IMR-90 (cell line): ENCODE results near the gene CASP8AP2. TPM values are rescaled to one million over a fixed set of nuclear protein-coding genes. Genes with fewer than 3 reads are reported as not detected.

Source experiments
- ATAC-seq: fragments of 200-7000 bp; cut with Tn5 transposase; 2 replicates; pipeline ENCODE4 v1.9.1; 2020; ENCODE audit warnings: low read depth, mild to moderate bottlenecking, moderate library complexity
- BruUV-seq: library from RNA; stranded (reverse); fragments of 400-500 nt; replicated peaks from 2 replicates; lab custom pipeline; 2021; lab: Mats Ljungman, UMichigan
- CTCF ChIA-PET: fragments of 300-600 bp; formaldehyde crosslinking; extraction: SDS; loops from one replicate; lab custom pipeline; 2021; ENCODE audit warnings: antibody characterized with exemption; lab: Yijun Ruan, JAX
- POLR2A ChIA-PET: fragments of 300-600 bp; sonication (Branson Sonifier 250); formaldehyde crosslinking; loops from one replicate; lab custom pipeline; 2022; ENCODE audit warnings: antibody characterized with exemption; ENCODE audit not compliant: unreplicated experiment; lab: Charles Lee
- DNase-seq: peaks from one replicate; pipeline ENCODE4 v3.0.0; 2013
- H2AFZ ChIP-seq: replicated peaks from 2 replicates; pipeline ENCODE3; 2013; ENCODE audit warnings: low read length, mild to moderate bottlenecking; ENCODE audit not compliant: poor library complexity
- H2AK5ac ChIP-seq: 2 replicates; pipeline ENCODE4 v1.6.1; 2013; ENCODE audit warnings: low read depth, low read length, inconsistent platforms
- H2AK9ac ChIP-seq: replicated peaks from 2 replicates; pipeline ENCODE3; 2013; ENCODE audit warnings: mild to moderate bottlenecking, low read depth, low read length, moderate library complexity; ENCODE audit not compliant: poor library complexity
- H2BK120ac ChIP-seq: 2 replicates; pipeline ENCODE4 v1.6.1; 2013; ENCODE audit warnings: low read depth, low read length, inconsistent platforms
- H2BK15ac ChIP-seq: 3 replicates; pipeline ENCODE4 v1.6.1; 2013; ENCODE audit warnings: low read depth, low read length, inconsistent platforms
- H2BK20ac ChIP-seq: 2 replicates; pipeline ENCODE4 v1.6.1; 2013; ENCODE audit warnings: low read depth, mild to moderate bottlenecking, inconsistent platforms, low read length, moderate library complexity
- H2BK5ac ChIP-seq: 2 replicates; pipeline ENCODE4 v1.6.1; 2013; ENCODE audit warnings: mild to moderate bottlenecking, low read depth, low read length, inconsistent platforms; ENCODE audit not compliant: poor library complexity, severe bottlenecking
- H3K14ac ChIP-seq: replicated peaks from 2 replicates; pipeline ENCODE4 v1.6.1; 2013; ENCODE audit warnings: low read depth, low read length, inconsistent platforms
- H3K18ac ChIP-seq: 2 replicates; pipeline ENCODE4 v1.6.1; 2013; ENCODE audit warnings: low read depth, low read length, control low read depth
- H3K23ac ChIP-seq: 2 replicates; pipeline ENCODE4 v1.6.1; 2013; ENCODE audit warnings: low read depth, low read length, inconsistent platforms
- H3K27ac ChIP-seq: 2 replicates; pipeline ENCODE4 v1.5.1; 2013; ENCODE audit warnings: mild to moderate bottlenecking, control low read depth, low read length; ENCODE audit not compliant: insufficient read depth
- H3K27me3 ChIP-seq: 2 replicates; pipeline ENCODE4 v1.6.1; 2013; ENCODE audit warnings: low read length; ENCODE audit not compliant: control insufficient read depth, insufficient read depth
- H3K36me3 ChIP-seq: 2 replicates; pipeline ENCODE4 v1.6.1; 2013; ENCODE audit warnings: low read length, mixed read lengths; ENCODE audit not compliant: control insufficient read depth, insufficient read depth
- H3K4ac ChIP-seq: 2 replicates; pipeline ENCODE4 v1.6.1; 2013; ENCODE audit warnings: low read depth, low read length, inconsistent platforms
- H3K4me1 ChIP-seq: 2 replicates; pipeline ENCODE4 v1.6.1; 2013; ENCODE audit warnings: low read length, mixed read lengths; ENCODE audit not compliant: control insufficient read depth, insufficient read depth
- H3K4me2 ChIP-seq: 2 replicates; pipeline ENCODE4 v1.6.1; 2013; ENCODE audit warnings: low read depth, mild to moderate bottlenecking, control low read depth, low read length, moderate library complexity
- H3K4me3 ChIP-seq: 2 replicates; pipeline ENCODE4 v1.5.1; 2013; ENCODE audit warnings: low read depth, mild to moderate bottlenecking, control low read depth, low read length, moderate library complexity; ENCODE audit not compliant: insufficient read depth
- H3K56ac ChIP-seq: 2 replicates; pipeline ENCODE4 v1.6.1; 2013; ENCODE audit warnings: low read length, inconsistent platforms; ENCODE audit not compliant: insufficient read depth; ENCODE audit errors: extremely low read depth
- H3K79me1 ChIP-seq, 2 experiments: 2 replicates each; pipeline ENCODE4 v1.6.1; 2013; ENCODE audit warnings: low read length in 2 of 2, inconsistent platforms in 1 of 2, low read depth in 1 of 2
- H3K9ac ChIP-seq: 2 replicates; pipeline ENCODE4 v1.6.1; 2013; ENCODE audit warnings: low read depth, low read length, control low read depth
- H3K9me1 ChIP-seq: 2 replicates; pipeline ENCODE4 v1.6.1; 2013; ENCODE audit warnings: low read length, inconsistent platforms; ENCODE audit not compliant: insufficient read depth
- H3K9me3 ChIP-seq: 2 replicates; pipeline ENCODE4 v1.6.1; 2013; ENCODE audit warnings: low read length; ENCODE audit not compliant: control insufficient read depth, insufficient read depth
- H4K20me1 ChIP-seq: 2 replicates; pipeline ENCODE4 v1.6.1; 2013; ENCODE audit warnings: low read length, inconsistent platforms; ENCODE audit not compliant: insufficient read depth
- H4K5ac ChIP-seq: 2 replicates; pipeline ENCODE4 v1.6.1; 2013; ENCODE audit warnings: mild to moderate bottlenecking, low read depth, low read length, control low read depth
- H4K8ac ChIP-seq, 2 experiments: 2 replicates each; pipeline ENCODE4 v1.6.1; 2013; ENCODE audit warnings: low read depth in 2 of 2, low read length in 2 of 2, control low read depth in 1 of 2, inconsistent platforms in 1 of 2
- H4K91ac ChIP-seq: 2 replicates; pipeline ENCODE4 v1.6.1; 2013; ENCODE audit warnings: low read depth, low read length, inconsistent platforms; ENCODE audit not compliant: insufficient read depth
- BHLHE40 ChIP-seq: fragments of 150-350 bp; IDR thresholded peaks from 2 replicates; pipeline ENCODE4 v1.6.1; 2016; ENCODE audit warnings: mild to moderate bottlenecking, low read depth, low read length
- CHD1 ChIP-seq: IDR thresholded peaks from 2 replicates; pipeline ENCODE4 v1.6.1; 2012; ENCODE audit warnings: low read depth, low read length, improper control_type of control experiment
- FOS ChIP-seq: fragments of 150-350 bp; IDR thresholded peaks from 2 replicates; pipeline ENCODE4 v1.6.1; 2016; ENCODE audit warnings: low read depth, low read length
- MAFK ChIP-seq: IDR thresholded peaks from 2 replicates; pipeline ENCODE4 v1.6.1; 2012; ENCODE audit warnings: low read depth, low read length, improper control_type of control experiment
- MAZ ChIP-seq: IDR thresholded peaks from 2 replicates; pipeline ENCODE4 v1.6.1; 2012; ENCODE audit warnings: low read depth, mild to moderate bottlenecking, low read length, improper control_type of control experiment, moderate library complexity, borderline replicate concordance
- MXI1 ChIP-seq: IDR thresholded peaks from 2 replicates; pipeline ENCODE4 v1.6.1; 2012; ENCODE audit warnings: low read depth, mild to moderate bottlenecking, low read length, moderate library complexity, borderline replicate concordance
- NFE2L2 ChIP-seq: fragments of 150-350 bp; IDR thresholded peaks from 2 replicates; pipeline ENCODE4 v1.6.1; 2016; ENCODE audit warnings: low read depth, mild to moderate bottlenecking, low read length
- POLR2A ChIP-seq: IDR thresholded peaks from 2 replicates; pipeline ENCODE4 v1.6.1; 2012; ENCODE audit warnings: mild to moderate bottlenecking, low read depth, low read length
- RCOR1 ChIP-seq: IDR thresholded peaks from 2 replicates; pipeline ENCODE4 v1.6.1; 2012; ENCODE audit warnings: mild to moderate bottlenecking, low read length, improper control_type of control experiment; ENCODE audit not compliant: insufficient replicate concordance
- RFX5 ChIP-seq: IDR thresholded peaks from 2 replicates; pipeline ENCODE4 v1.8.0; 2012; ENCODE audit warnings: low read depth, mild to moderate bottlenecking, low read length, moderate library complexity
- SMC3 ChIP-seq: fragments of 150-350 bp; IDR thresholded peaks from 2 replicates; pipeline ENCODE4 v1.6.1; 2016; ENCODE audit warnings: low read depth, mild to moderate bottlenecking, antibody characterized with exemption, low read length, moderate library complexity
- WGBS, 2 experiments: methylation state at CpG; one replicate each; pipeline versions ENCODE4 v1.1.5 to v1.1.7; 2013; ENCODE audit warnings: missing lambda C conversion rate in 2 of 2; ENCODE audit not compliant: insufficient read length in 1 of 2; ENCODE audit errors: extremely low coverage in 2 of 2; 5-methylcytosine and 5-hydroxymethylcytosine counted together
- dilution Hi-C: fragments of 300-500 bp; cut with HindIII; formaldehyde crosslinking; loops from one replicate; pipeline ENCODE4 v1.14.3; 2018; ENCODE audit warnings: low sequenced_read_pairs; ENCODE audit not compliant: unreplicated experiment
- in situ Hi-C: fragments of 300-500 bp; cut with MboI; formaldehyde crosslinking; loops from 3 replicates; pipeline ENCODE4 v1.14.3; 2019; ENCODE audit warnings: low sequenced_read_pairs, inconsistent platforms, mixed read lengths
- intact Hi-C: fragments of 100-400 bp; cut with micrococcal nuclease; formaldehyde crosslinking; loops from 2 replicates; pipeline ENCODE4 v1.10.0; 2022
- polyA plus RNA-seq, 3 experiments: library from polyadenylated mRNA; depleted of rRNA; stranded (reverse); fragments of >200 nt; gene quantifications; 2 replicates each; pipeline ENCODE4 v1.2.3, GENCODE V29; 2012; ENCODE audit warnings: low replicate concordance in 1 of 3
- total RNA-seq: library from RNA; depleted of rRNA; stranded (reverse); fragments of >200 nt; gene quantifications from 2 replicates; pipeline ENCODE4 v1.2.3, GENCODE V29; 2012
- TF ChIP-seq, protein P1 (sequence below): fragments of 150-350 bp; IDR thresholded peaks from 2 replicates; pipeline ENCODE4 v1.6.1; 2016; ENCODE audit warnings: low read depth, mild to moderate bottlenecking, low read length, moderate library complexity, borderline replicate concordance

CASP8AP2 gene
- total and polyA plus RNA-seq, 2 of the 4 experiments (the other 2 are of a cell fraction) = 5.0 to 11.1 TPM

DNA sequence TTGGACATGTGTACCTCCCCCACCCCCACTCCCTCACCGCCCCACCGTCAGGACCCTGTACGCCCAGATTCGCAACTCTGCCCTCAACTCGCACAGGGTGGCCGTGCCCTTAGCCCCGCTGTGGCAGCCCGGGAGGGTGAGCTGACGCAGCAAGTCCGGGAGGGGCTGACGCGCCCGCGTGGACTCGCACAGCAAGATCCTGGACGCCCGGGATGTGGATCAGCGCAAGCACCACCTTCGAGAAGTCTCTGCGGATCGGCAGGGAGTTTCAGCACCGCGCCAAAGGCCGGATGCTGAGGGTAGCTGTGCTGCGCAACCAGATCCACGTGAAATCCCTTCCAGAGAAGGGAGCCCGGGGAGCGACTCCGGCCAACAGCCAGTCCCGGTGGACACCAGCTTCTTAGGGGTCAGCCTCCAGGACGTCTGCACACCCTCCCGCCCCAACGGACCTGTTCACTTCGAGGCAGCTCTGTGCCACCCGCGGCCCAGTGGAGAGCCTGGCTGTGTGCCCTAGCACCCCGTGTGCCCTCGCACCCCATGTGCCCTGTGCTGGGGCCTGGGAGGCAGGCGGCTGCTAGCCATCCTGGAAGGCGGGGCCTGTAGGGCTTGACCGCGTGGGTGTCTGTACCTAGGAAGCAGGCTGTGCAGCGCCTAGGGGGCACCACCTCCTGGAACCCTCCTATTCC is 57.9 kb downstream of the CASP8AP2 start:
- ATAC-seq = peak; percentile 24; the same call in 1 of the 2 replicates
- Histone ChIP-seq H3K4ac (no peak overlapping the region), H3K9ac (no peak overlapping the region), H2BK15ac (no peak overlapping the region), H3K56ac (no peak overlapping the region), H3K23ac (no peak overlapping the region), H4K8ac (no peak overlapping the region), H4K5ac (no peak overlapping the region), H3K9me1 (no peaks in the 10 kb centered on the region), H3K9me3 (no peaks in the 10 kb centered on the region), H3K4me1 (peaks cover 2% of the 10 kb centered on the region; the same call in 1 of the 2 replicates), H3K18ac (no peak overlapping the region), H4K20me1 (no peaks in the 10 kb centered on the region), H2AK5ac (no peak overlapping the region), H3K4me2 (no peak overlapping the region; the same call in 1 of the 2 replicates), H3K4me3 (no peak overlapping the region), H2BK120ac (no peak overlapping the region), H2BK5ac (no peak overlapping the region), H2BK20ac (no peak overlapping the region), H2AK9ac (no peak overlapping the region), H3K14ac (no peak overlapping the region), H3K79me1 (no peaks in the 10 kb centered on the region), H3K27ac (no peak overlapping the region), H2AFZ (peak overlapping the region; percentile 65), H3K36me3 (no peaks in the 10 kb centered on the region), H4K91ac (no peak overlapping the region), H3K27me3 (peaks cover 7% of the 10 kb centered on the region)
- ChIA-PET POLR2A (no interaction called here), CTCF (interaction anchor here (0.6 kb wide), 1 partner anchor 8 kb away, joined by 3 read pairs; no protein-coding TSS in a partner anchor)
- 24% methylated on average over 24 of the region's 43 CpGs; no CpG with 5 or more reads in 1 of the 2 experiments for WGBS, 2 experiments
- dilution Hi-C loops (no loop called here), intact Hi-C loops (no loop called here), in situ Hi-C loops (no loop called here)
- no peak for DNase-seq
- no TSS peak for BruUV-seq
- no peak for TF ChIP-seq CHD1
- no peak for TF ChIP-seq NFE2L2
- TF ChIP-seq MAZ = no peak
- TF ChIP-seq POLR2A = no peak
- no peak for TF ChIP-seq RCOR1
- no peak for TF ChIP-seq SMC3
- no peak for TF ChIP-seq MAFK
- TF ChIP-seq, protein P1, sequence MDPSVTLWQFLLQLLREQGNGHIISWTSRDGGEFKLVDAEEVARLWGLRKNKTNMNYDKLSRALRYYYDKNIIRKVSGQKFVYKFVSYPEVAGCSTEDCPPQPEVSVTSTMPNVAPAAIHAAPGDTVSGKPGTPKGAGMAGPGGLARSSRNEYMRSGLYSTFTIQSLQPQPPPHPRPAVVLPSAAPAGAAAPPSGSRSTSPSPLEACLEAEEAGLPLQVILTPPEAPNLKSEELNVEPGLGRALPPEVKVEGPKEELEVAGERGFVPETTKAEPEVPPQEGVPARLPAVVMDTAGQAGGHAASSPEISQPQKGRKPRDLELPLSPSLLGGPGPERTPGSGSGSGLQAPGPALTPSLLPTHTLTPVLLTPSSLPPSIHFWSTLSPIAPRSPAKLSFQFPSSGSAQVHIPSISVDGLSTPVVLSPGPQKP = no peak
- no peak for TF ChIP-seq BHLHE40
- TF ChIP-seq RFX5 = no peak
- no peak for TF ChIP-seq FOS
- no peak for TF ChIP-seq MXI1
